ENCODE measurements around the gene CNTN2.

The CNTN2 gene, protein sequence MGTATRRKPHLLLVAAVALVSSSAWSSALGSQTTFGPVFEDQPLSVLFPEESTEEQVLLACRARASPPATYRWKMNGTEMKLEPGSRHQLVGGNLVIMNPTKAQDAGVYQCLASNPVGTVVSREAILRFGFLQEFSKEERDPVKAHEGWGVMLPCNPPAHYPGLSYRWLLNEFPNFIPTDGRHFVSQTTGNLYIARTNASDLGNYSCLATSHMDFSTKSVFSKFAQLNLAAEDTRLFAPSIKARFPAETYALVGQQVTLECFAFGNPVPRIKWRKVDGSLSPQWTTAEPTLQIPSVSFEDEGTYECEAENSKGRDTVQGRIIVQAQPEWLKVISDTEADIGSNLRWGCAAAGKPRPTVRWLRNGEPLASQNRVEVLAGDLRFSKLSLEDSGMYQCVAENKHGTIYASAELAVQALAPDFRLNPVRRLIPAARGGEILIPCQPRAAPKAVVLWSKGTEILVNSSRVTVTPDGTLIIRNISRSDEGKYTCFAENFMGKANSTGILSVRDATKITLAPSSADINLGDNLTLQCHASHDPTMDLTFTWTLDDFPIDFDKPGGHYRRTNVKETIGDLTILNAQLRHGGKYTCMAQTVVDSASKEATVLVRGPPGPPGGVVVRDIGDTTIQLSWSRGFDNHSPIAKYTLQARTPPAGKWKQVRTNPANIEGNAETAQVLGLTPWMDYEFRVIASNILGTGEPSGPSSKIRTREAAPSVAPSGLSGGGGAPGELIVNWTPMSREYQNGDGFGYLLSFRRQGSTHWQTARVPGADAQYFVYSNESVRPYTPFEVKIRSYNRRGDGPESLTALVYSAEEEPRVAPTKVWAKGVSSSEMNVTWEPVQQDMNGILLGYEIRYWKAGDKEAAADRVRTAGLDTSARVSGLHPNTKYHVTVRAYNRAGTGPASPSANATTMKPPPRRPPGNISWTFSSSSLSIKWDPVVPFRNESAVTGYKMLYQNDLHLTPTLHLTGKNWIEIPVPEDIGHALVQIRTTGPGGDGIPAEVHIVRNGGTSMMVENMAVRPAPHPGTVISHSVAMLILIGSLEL

DNA sequence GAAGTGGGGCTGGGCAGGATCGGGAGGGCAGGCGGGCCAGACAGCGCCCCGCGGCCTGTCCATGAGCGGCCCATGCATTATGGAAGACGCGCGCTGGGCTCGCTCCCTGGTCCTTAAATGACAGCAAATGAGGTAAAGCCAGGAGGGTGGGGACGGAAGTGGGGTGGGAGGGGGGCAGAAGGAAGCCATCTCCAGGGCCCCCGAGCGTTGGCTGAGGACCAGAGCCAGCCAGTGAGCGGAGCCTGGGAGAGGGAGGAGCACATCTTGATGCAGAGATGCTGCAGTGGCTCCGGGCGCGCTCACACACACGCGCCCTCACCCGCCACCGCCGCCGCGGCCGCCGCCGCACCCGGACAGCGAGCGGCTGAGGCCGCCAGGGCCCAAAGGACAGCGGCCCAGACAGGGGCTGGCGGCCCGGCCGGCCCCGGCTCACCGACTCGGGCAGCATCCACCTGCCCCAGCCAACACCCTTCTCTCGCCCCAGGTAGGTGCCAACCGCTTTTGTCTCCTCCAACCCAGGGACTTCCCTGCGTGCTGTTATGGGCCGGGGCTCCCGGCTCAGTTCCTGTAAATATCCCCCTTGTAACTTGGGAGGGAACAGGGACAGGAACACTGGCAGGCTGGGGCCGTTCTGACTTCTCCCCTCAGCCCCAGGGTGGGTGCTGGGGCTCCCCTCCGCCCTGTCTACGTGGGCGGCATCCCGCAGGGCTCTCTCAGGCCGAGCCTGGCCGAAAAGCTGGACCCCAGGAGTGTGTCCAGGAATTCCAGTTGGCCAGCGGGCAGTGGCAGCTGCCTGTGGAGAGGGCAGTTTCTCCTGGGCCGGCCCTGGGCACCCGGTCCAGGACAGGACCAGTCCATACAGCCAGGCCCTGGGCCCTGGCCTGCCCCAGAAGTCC is at the start of gene CNTN2:
TSS of gene CNTN2 (plus strand) at position 302 of the 896 bp plus-strand sequence. CDS start 9,974 bp downstream, outside the sequence.
- DNase-seq (ENCODE audit: low read depth) = no peak
- no peak for TF ChIP-seq POLR2A (IDR thresholded peaks at IDR 0.05; ENCODE audit: extremely low read depth, insufficient read length)
- TF ChIP-seq, protein P1, sequence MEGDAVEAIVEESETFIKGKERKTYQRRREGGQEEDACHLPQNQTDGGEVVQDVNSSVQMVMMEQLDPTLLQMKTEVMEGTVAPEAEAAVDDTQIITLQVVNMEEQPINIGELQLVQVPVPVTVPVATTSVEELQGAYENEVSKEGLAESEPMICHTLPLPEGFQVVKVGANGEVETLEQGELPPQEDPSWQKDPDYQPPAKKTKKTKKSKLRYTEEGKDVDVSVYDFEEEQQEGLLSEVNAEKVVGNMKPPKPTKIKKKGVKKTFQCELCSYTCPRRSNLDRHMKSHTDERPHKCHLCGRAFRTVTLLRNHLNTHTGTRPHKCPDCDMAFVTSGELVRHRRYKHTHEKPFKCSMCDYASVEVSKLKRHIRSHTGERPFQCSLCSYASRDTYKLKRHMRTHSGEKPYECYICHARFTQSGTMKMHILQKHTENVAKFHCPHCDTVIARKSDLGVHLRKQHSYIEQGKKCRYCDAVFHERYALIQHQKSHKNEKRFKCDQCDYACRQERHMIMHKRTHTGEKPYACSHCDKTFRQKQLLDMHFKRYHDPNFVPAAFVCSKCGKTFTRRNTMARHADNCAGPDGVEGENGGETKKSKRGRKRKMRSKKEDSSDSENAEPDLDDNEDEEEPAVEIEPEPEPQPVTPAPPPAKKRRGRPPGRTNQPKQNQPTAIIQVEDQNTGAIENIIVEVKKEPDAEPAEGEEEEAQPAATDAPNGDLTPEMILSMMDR (IDR thresholded peaks at IDR 0.05; ENCODE audit: low read depth, low read length) = no peak
- TF ChIP-seq MYC (IDR thresholded peaks at IDR 0.05; ENCODE audit: low read depth, low read length) = no peak
- TF ChIP-seq, protein P2, sequence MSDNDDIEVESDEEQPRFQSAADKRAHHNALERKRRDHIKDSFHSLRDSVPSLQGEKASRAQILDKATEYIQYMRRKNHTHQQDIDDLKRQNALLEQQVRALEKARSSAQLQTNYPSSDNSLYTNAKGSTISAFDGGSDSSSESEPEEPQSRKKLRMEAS (IDR thresholded peaks at IDR 0.05; ENCODE audit: low read depth, low read length) = no peak

DNA sequence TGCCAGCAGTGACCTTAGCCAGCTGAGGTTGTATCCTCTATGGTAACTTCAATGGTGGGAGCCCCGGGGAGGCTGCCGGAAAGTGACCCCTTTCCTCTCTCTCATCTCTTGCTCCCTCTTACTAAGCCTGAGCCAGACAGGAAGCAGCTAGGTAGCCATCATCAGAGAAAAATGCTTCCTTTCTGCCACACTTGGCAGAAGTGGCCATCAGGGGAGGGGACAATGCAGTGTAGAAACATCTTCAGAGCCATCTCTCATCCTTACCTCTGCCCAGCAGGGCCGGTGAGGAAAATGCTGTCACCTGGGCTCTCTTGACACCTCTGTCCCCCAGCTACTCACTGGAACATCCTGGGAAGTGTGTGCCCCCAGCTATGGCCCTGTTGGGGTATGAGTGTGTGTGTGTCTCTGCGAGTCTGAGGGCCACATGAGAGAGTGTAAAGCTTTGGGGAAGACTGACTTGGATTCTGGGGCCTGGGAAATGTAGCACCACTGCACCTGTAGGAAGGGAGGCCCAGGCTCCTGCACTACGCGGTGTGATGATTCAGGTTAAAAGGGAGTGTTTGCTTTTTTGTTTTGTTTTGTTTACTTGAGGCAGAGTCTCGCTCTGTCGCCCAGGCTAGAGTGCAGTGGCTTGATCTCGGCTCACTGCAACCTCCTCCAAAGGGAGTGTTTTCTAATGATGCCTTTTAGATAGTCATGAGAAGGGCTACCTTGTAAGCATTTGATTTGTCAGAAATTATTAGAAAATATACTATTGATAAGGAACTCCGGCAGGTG is 48.7 kb upstream of the CNTN2 start:
- no peak overlapping the region for H3K4me3 ChIP-seq (ENCODE audit: low read depth, low read length)
- DNase-seq (ENCODE audit: low read depth) = no peak
- TF ChIP-seq, protein P1 (IDR thresholded peaks at IDR 0.05; ENCODE audit: low read depth, low read length) = no peak
- no peak for TF ChIP-seq POLR2A (IDR thresholded peaks at IDR 0.05; ENCODE audit: extremely low read depth, insufficient read length)
- TF ChIP-seq MYC (IDR thresholded peaks at IDR 0.05; ENCODE audit: low read depth, low read length) = no peak
- TF ChIP-seq, protein P2 (IDR thresholded peaks at IDR 0.05; ENCODE audit: low read depth, low read length) = no peak

More for the DNA sequence above, at the start of gene CNTN2:
- no peak within 1 kb of the TSS for H3K4me3 ChIP-seq (ENCODE audit: low read depth, low read length)

DNA sequence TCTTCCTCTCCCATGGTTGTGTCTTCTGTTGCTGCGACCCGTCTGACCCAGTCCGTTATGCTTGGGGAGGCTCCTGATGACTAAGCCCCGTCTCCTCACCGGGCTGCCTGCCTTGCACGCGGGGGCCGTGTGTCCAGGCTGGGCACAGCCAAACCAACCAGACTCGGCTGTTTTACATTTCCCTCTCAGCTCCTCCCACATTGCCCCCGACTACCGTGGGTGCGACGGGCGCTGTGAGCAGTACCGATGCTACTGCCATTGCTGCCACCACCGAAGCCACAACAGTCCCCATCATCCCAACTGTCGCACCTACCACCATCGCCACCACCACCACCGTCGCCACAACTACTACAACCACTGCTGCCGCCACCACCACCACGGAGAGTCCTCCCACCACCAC is 46.0 kb upstream of the CNTN2 start:
- DNase-seq (ENCODE audit: low read depth) = no peak
- TF ChIP-seq POLR2A (IDR thresholded peaks at IDR 0.05; ENCODE audit: extremely low read depth, insufficient read length) (no peak), MYC (IDR thresholded peaks at IDR 0.05; ENCODE audit: low read depth, low read length) (no peak)
- TF ChIP-seq, protein P1 (IDR thresholded peaks at IDR 0.05; ENCODE audit: low read depth, low read length) = no peak
- TF ChIP-seq, protein P2 (IDR thresholded peaks at IDR 0.05; ENCODE audit: low read depth, low read length) = no peak
- no peak overlapping the region for H3K4me3 ChIP-seq (ENCODE audit: low read depth, low read length)

DNA sequence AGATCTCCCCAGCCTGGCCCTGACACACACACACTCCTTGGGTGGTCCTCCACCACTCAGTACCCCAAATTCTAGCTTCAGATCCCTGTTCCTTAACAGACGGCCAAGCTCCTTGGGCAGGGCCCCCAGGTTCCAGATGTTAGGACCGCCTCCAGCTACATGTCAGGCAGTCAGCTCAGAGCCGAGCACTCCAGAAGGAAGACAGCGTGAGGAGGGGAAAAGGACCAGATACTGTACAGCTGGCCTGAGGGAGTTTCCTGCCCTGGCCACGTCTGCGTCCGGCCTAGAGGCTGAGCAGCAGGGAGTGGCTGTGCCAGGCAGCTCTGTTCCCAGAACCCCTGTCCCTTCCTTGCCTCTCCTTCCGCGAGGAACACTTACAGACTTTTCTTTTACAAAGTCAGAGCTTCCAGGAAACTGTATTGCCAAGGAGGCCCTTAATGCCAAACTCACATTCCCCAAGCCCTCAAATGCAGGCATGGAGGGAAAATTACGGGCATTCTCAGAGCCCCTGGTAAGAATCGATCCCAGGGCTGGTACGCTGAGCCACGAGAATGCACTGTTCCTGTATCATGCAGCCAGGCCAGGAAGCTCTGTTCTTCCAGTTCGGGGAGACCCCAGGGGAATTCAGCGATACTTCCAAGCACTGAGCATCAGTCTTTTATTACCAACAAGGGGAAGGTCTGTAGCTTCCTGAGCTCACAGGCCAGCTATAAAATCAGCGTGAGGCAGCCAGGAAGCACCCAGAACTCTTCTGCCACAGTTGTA is 45.2 kb upstream of the CNTN2 start:
- no peak overlapping the region for H3K4me3 ChIP-seq (ENCODE audit: low read depth, low read length)
- TF ChIP-seq, protein P1 (IDR thresholded peaks at IDR 0.05; ENCODE audit: low read depth, low read length) = no peak
- TF ChIP-seq MYC (IDR thresholded peaks at IDR 0.05; ENCODE audit: low read depth, low read length) (no peak), POLR2A (IDR thresholded peaks at IDR 0.05; ENCODE audit: extremely low read depth, insufficient read length) (no peak)
- TF ChIP-seq, protein P2 (IDR thresholded peaks at IDR 0.05; ENCODE audit: low read depth, low read length) = no peak
- DNase-seq (ENCODE audit: low read depth) = no peak
